ENCODE data around the gene IGF2.

IGF2 gene

GRCh38 chr11:2122222-2122906 lies 16.8 kb downstream of the IGF2 start:
- peak; percentile 40 for DNase-seq

- DNase-seq: peak; percentile 22
Measured at GRCh38 chr11:2121227-2122130, 17.7 kb downstream of the IGF2 start.

- DNase-seq: peak; percentile 19
Measured at GRCh38 chr11:2120359-2121100, 18.7 kb downstream of the IGF2 start.

- DNase-seq: no peak
Measured at GRCh38 chr11:2118677-2119076, 20.5 kb downstream of the IGF2 start.

GRCh38 chr11:2116680-2117079 lies 22.5 kb downstream of the IGF2 start:
- no peak for DNase-seq

GRCh38 chr11:2115308-2115707 lies 23.9 kb downstream of the IGF2 start:
- DNase-seq: no peak

GRCh38 chr11:2114430-2115241 lies 24.6 kb downstream of the IGF2 start:
- no peak for DNase-seq

- DNase-seq: no peak
Measured at GRCh38 chr11:2113776-2114175, 25.4 kb downstream of the IGF2 start.

GRCh38 chr11:2110521-2110920 lies 28.7 kb downstream of the IGF2 start:
- DNase-seq: no peak

GRCh38 chr11:2109541-2110019 lies 29.6 kb downstream of the IGF2 start:
- peak; percentile 66 for DNase-seq

GRCh38 chr11:2108675-2109491 lies 30.3 kb downstream of the IGF2 start:
- DNase-seq: peak; percentile 17

GRCh38 chr11:2107941-2108630 lies 31.1 kb downstream of the IGF2 start:
- DNase-seq: no peak

- DNase-seq: peak; percentile 14
Measured at GRCh38 chr11:2107521-2107920, 31.7 kb downstream of the IGF2 start.

GRCh38 chr11:2106583-2107209 lies 32.5 kb downstream of the IGF2 start:
- DNase-seq: no peak

- DNase-seq: peak; percentile 15
Measured at GRCh38 chr11:2105511-2105910, 33.7 kb downstream of the IGF2 start.

- DNase-seq: no peak
Measured at GRCh38 chr11:2104524-2105440, 34.4 kb downstream of the IGF2 start.

GRCh38 chr11:2103668-2104523 lies 35.3 kb downstream of the IGF2 start:
- peak; percentile 16 for DNase-seq

- no peak for DNase-seq
Measured at GRCh38 chr11:2102883-2103213, 36.3 kb downstream of the IGF2 start.
